Non-pigmented ciliary epithelial cell (primary cell): ENCODE measurements around the gene HIPK2.

Experiments
- DNase-seq: peaks from one replicate; pipeline ENCODE4 v3.0.0-alpha.2; 2010; ENCODE audit warnings: low read depth

HIPK2 gene

GRCh38 chr7:139777948-139778841, at the start of gene HIPK2:
Gene HIPK2, minus strand, starts transcription at chr7:139777998. Its CDS starts 375 bp downstream, at chr7:139777623.
- DNase-seq, result no peak

GRCh38 chr7:139827042-139827441, 49.2 kb upstream of the HIPK2 start:
- no peak for DNase-seq

- peak; percentile 22 for DNase-seq
These were observed 48.0 kb upstream of the HIPK2 start for GRCh38 chr7:139825666-139826290.

GRCh38 chr7:139823959-139824521, 46.2 kb upstream of the HIPK2 start:
- peak; percentile 42 for DNase-seq

GRCh38 chr7:139822855-139823254, 45.1 kb upstream of the HIPK2 start:
- DNase-seq, result no peak

GRCh38 chr7:139821349-139822105, 43.7 kb upstream of the HIPK2 start:
- DNase-seq, result no peak

GRCh38 chr7:139820089-139820488, 42.3 kb upstream of the HIPK2 start:
- no peak for DNase-seq

GRCh38 chr7:139817249-139817648, 39.5 kb upstream of the HIPK2 start:
- no peak for DNase-seq

GRCh38 chr7:139813689-139814088, 35.9 kb upstream of the HIPK2 start:
- DNase-seq, result no peak

GRCh38 chr7:139813151-139813550, 35.4 kb upstream of the HIPK2 start:
- no peak for DNase-seq

GRCh38 chr7:139811066-139811465, 33.3 kb upstream of the HIPK2 start:
- DNase-seq, result no peak

GRCh38 chr7:139808846-139809442, 31.1 kb upstream of the HIPK2 start:
- no peak for DNase-seq

- DNase-seq, result no peak
These were observed 30.6 kb upstream of the HIPK2 start for GRCh38 chr7:139808427-139808826.

GRCh38 chr7:139807009-139807408, 29.2 kb upstream of the HIPK2 start:
- DNase-seq, result no peak

- no peak for DNase-seq
These were observed 26.8 kb upstream of the HIPK2 start for GRCh38 chr7:139804571-139804970.

- no peak for DNase-seq
These were observed 21.8 kb upstream of the HIPK2 start for GRCh38 chr7:139799586-139799985.

- no peak for DNase-seq
These were observed 21.1 kb upstream of the HIPK2 start for GRCh38 chr7:139798892-139799291.

- no peak for DNase-seq
These were observed 20.4 kb upstream of the HIPK2 start for GRCh38 chr7:139798221-139798620.

- DNase-seq, result no peak
These were observed 19.8 kb upstream of the HIPK2 start for GRCh38 chr7:139797607-139798006.

GRCh38 chr7:139791316-139791715, 13.5 kb upstream of the HIPK2 start:
- no peak for DNase-seq

GRCh38 chr7:139784648-139785047, 6.8 kb upstream of the HIPK2 start:
- DNase-seq, result no peak
